ENCODE data around the gene GUSB. TPM values are rescaled to one million over a fixed set of nuclear protein-coding genes. Genes with fewer than 3 reads are reported as not detected.

Gene GUSB
- total and polyA plus RNA-seq, 10 of the 15 experiments (the other 5 are each of a cell fraction or from before 2014, with no cell fraction given) = 9.8 to 71.2 (median 45.4) TPM

DNA sequence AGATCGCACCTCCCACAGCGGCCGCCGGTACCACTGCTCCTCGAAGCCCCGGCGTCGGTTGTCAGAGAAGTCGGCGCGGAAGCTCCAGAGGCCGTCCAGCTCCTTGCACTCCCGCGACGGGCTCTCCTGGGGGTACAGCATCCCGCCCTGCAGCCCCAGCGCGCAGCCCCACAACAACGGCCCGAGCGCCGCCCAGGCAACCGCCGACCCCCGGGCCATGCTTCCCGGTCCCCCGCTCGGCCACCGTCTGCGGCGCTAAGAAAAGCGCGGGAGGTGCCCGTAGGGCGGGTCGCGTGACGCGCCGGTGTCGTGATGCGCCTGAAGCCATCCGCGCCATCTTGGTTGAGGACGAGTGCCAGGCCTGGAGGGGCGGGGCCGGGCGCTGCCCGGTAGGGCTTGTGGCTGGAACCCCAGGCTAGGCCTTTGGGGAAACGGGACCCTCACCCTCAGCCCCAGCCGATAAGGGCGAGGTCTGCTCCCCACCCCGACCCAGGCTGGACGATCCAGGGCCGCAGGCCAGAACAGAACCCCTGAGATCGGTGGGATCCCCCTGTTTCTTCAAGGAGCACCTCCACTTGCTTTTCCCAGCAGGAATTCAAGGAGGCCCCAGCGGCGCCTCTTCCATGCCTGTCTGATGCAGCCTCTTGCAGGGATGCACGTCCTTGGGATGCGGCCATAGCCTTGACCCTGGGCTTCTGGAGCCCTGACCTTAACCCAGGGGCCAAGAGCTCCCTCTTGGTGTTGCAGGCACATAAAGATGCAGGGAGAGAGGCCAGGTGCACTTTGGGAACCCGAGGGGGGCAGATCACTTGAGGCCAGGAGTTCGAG lies at the start of gene GUSB (continued):
- 0 out of 2 replicates have a peak, but pooled peaks have one; percentile 33 for TF ChIP-seq MEF2A (IDR thresholded peaks at IDR 0.05; ENCODE audit: insufficient read depth, low read depth, low read length)
- TF ChIP-seq, protein P1, sequence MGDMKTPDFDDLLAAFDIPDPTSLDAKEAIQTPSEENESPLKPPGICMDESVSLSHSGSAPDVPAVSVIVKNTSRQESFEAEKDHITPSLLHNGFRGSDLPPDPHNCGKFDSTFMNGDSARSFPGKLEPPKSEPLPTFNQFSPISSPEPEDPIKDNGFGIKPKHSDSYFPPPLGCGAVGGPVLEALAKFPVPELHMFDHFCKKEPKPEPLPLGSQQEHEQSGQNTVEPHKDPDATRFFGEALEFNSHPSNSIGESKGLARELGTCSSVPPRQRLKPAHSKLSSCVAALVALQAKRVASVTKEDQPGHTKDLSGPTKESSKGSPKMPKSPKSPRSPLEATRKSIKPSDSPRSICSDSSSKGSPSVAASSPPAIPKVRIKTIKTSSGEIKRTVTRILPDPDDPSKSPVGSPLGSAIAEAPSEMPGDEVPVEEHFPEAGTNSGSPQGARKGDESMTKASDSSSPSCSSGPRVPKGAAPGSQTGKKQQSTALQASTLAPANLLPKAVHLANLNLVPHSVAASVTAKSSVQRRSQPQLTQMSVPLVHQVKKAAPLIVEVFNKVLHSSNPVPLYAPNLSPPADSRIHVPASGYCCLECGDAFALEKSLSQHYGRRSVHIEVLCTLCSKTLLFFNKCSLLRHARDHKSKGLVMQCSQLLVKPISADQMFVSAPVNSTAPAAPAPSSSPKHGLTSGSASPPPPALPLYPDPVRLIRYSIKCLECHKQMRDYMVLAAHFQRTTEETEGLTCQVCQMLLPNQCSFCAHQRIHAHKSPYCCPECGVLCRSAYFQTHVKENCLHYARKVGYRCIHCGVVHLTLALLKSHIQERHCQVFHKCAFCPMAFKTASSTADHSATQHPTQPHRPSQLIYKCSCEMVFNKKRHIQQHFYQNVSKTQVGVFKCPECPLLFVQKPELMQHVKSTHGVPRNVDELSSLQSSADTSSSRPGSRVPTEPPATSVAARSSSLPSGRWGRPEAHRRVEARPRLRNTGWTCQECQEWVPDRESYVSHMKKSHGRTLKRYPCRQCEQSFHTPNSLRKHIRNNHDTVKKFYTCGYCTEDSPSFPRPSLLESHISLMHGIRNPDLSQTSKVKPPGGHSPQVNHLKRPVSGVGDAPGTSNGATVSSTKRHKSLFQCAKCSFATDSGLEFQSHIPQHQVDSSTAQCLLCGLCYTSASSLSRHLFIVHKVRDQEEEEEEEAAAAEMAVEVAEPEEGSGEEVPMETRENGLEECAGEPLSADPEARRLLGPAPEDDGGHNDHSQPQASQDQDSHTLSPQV (IDR thresholded peaks at IDR 0.05) = no peak
- peak; percentile 95 for TF ChIP-seq TARDBP (IDR thresholded peaks at IDR 0.05; ENCODE audit: borderline replicate concordance)
- TF ChIP-seq SREBF1 (IDR thresholded peaks at IDR 0.05; ENCODE audit: low read length) = no peak
- TF ChIP-seq STAT1 (conservative IDR thresholded peaks at IDR 0.05) = peak; percentile 87
- no peak for TF ChIP-seq ZNF217 (IDR thresholded peaks at IDR 0.05)
- TF ChIP-seq KLF5 (IDR thresholded peaks at IDR 0.05; ENCODE audit: partially characterized antibody) = peak; percentile 56
- no peak; the same call in 1 of the 2 replicates for TF ChIP-seq SMAD5 (IDR thresholded peaks at IDR 0.05; ENCODE audit: low read depth)
- TF ChIP-seq NFXL1 (IDR thresholded peaks at IDR 0.05; ENCODE audit: borderline replicate concordance) = no peak
- TF ChIP-seq RELA (IDR thresholded peaks at IDR 0.05; ENCODE audit: borderline replicate concordance, partially characterized antibody) = peak; percentile 47
- TF ChIP-seq CREM (IDR thresholded peaks at IDR 0.05; ENCODE audit: low read depth) = peak; percentile 99
- no peak for TF ChIP-seq MTA2 (IDR thresholded peaks at IDR 0.05; ENCODE audit: low read depth)
- TF ChIP-seq CREB1 (IDR thresholded peaks at IDR 0.05; ENCODE audit: low read depth) = peak; percentile 99
- TF ChIP-seq SREBF2 (IDR thresholded peaks at IDR 0.05; ENCODE audit: low read length) = no peak
- no peak for TF ChIP-seq PBX3 (IDR thresholded peaks at IDR 0.05; ENCODE audit: insufficient replicate concordance, low read depth, low read length)
- TF ChIP-seq TCF7 (IDR thresholded peaks at IDR 0.05; ENCODE audit: borderline replicate concordance) = no peak
- no peak for TF ChIP-seq EZH2 (IDR thresholded peaks at IDR 0.05; ENCODE audit: borderline replicate concordance, control insufficient read depth, low read depth, low read length)
- TF ChIP-seq BMI1 (IDR thresholded peaks at IDR 0.05; ENCODE audit: borderline replicate concordance) = no peak
- no peak for TF ChIP-seq REST (IDR thresholded peaks at IDR 0.05; ENCODE audit: low read depth, low read length)

Measured in GM12878 (cell line).